Measurements from ENCODE around the gene HIVEP3. TPM values are rescaled to one million over a fixed set of nuclear protein-coding genes. Genes with fewer than 3 reads are reported as not detected.

The HIVEP3 gene
- total and polyA plus RNA-seq, 4 donors = 3.0 to 9.4 (median 7.8) TPM

DNA sequence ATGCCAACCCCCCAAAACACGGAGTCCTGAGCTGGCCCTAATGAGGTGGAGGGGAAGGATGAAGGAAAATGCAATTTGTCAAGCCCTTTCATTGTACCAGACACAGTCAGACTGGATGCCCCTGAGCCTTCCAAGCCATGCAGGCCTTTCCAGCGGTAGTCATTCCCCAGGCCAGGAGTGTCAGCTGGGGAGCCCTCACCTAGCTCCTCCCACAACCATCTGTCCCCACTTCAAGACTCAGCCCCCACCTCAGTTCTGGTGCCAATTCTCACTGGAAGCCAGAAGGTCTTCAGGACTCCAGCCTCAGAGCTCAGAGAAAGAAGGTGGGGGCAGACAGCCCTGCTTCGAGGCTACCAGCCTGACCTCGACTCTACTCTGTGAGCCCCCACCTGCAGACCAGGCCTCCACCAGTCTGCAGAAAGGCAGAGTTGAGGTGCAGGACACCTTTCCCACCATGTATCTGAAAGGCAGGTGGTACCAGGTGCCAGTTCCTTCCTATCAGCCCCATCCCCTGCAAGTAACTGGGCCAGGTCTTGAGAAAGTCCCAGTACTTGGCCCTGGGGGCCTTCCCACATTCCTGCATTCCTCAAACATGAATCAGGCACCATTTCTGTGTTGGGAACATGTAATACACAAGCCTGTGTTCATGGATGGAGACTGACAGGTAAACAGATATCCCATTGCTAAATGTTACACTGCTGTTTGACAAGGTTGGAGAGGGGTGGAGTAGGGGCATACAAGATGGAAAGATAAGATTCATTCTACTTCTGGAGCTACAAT is 253.7 kb downstream of the HIVEP3 start:
- DNase-seq (ENCODE audit: low read depth in 4 of 6, low spot score in 6 of 6) = peak in 1 of 6 donors; percentile 54
- Histone ChIP-seq H3K9me3 (ENCODE audit: control insufficient read depth, insufficient read depth, low read length) (no peaks in the 10 kb centered on the region), H3K36me3 (ENCODE audit: control insufficient read depth, insufficient read depth, low read length) (no peaks in the 10 kb centered on the region), H3K27me3 (ENCODE audit: control insufficient read depth, insufficient read depth, low read length) (peaks cover 11% of the 10 kb centered on the region), H3K4me1 (ENCODE audit: control insufficient read depth, insufficient read depth, low read length) (peaks cover 21% of the 10 kb centered on the region), H3K27ac (ENCODE audit: low read depth, low read length) (no peak overlapping the region), H3K4me3 (ENCODE audit: low read depth, low read length) (no peak overlapping the region)
- WGBS (ENCODE audit: insufficient coverage) = 78% methylated on average over 3 of the region's 4 CpGs

DNA sequence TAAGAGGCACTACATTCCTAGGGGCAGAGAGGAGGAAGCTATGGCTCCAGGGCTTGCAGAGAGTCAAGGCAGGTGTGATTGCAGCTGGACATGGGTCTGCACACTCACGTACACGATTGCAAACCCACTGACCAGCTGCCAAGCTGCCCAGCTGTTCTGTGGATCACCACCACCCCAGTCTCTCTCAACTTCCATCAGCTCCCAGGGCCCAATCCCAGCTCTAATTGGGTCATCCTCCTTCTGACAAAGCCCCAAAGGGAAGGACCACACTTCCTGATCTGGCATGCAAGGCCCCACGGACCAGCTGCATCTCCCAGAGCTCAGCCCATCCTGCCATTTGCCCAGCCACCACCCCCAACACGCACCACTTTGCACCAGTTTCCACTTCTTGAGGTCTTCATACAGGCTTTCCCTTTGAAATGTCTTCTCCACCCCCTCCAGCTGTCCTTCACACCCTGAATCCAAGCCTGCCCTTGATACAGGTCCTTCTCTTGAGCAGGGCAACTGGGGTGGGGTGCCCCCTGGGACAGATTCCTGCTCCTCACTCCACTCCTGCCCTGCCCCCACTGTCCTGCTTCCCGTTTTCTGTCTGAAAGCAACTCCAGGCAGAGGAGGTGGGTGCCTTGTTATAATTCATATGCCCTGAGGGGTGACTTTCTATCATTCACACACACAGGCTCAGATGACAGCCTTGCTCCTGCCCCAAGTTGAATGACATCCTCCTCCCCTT is 254.9 kb downstream of the HIVEP3 start:
- H3K36me3 ChIP-seq (ENCODE audit: control insufficient read depth, insufficient read depth, low read length) = no peaks in the 10 kb centered on the region
- no peak for DNase-seq (ENCODE audit: low read depth in 4 of 6, low spot score in 6 of 6)
- H3K9me3 ChIP-seq (ENCODE audit: control insufficient read depth, insufficient read depth, low read length) = no peaks in the 10 kb centered on the region
- WGBS (ENCODE audit: insufficient coverage) = 79% methylated on average over 4 of the region's 5 CpGs
- H3K27me3 ChIP-seq (ENCODE audit: control insufficient read depth, insufficient read depth, low read length) = peaks cover 22% of the 10 kb centered on the region
- no peak overlapping the region for H3K4me3 ChIP-seq (ENCODE audit: low read depth, low read length)
- no peak overlapping the region for H3K27ac ChIP-seq (ENCODE audit: low read depth, low read length)
- peaks cover 21% of the 10 kb centered on the region for H3K4me1 ChIP-seq (ENCODE audit: control insufficient read depth, insufficient read depth, low read length)

GRCh38 chr1:41662765-41663437 is 255.8 kb downstream of the HIVEP3 start:
- DNase-seq (ENCODE audit: low read depth in 4 of 6, low spot score in 6 of 6) = no peak
- no peak overlapping the region for H3K27ac ChIP-seq (ENCODE audit: low read depth, low read length)
- H3K4me3 ChIP-seq (ENCODE audit: low read depth, low read length) = no peak overlapping the region
- H3K9me3 ChIP-seq (ENCODE audit: control insufficient read depth, insufficient read depth, low read length) = no peaks in the 10 kb centered on the region
- WGBS (ENCODE audit: insufficient coverage) = 12% methylated on average over 27 of the region's 27 CpGs
- peaks cover 19% of the 10 kb centered on the region for H3K4me1 ChIP-seq (ENCODE audit: control insufficient read depth, insufficient read depth, low read length)
- no peaks in the 10 kb centered on the region for H3K36me3 ChIP-seq (ENCODE audit: control insufficient read depth, insufficient read depth, low read length)
- H3K27me3 ChIP-seq (ENCODE audit: control insufficient read depth, insufficient read depth, low read length) = peaks cover 24% of the 10 kb centered on the region

- Histone ChIP-seq H3K4me3 (ENCODE audit: low read depth, low read length) (peak overlapping the region; percentile 49), H3K36me3 (ENCODE audit: control insufficient read depth, insufficient read depth, low read length) (no peaks in the 10 kb centered on the region), H3K9me3 (ENCODE audit: control insufficient read depth, insufficient read depth, low read length) (no peaks in the 10 kb centered on the region), H3K27me3 (ENCODE audit: control insufficient read depth, insufficient read depth, low read length) (peaks cover 24% of the 10 kb centered on the region), H3K4me1 (ENCODE audit: control insufficient read depth, insufficient read depth, low read length) (peaks cover 18% of the 10 kb centered on the region), H3K27ac (ENCODE audit: low read depth, low read length) (no peak overlapping the region)
- under 1% methylated on average over 105 of the region's 105 CpGs for WGBS (ENCODE audit: insufficient coverage)
- DNase-seq (ENCODE audit: low read depth in 4 of 6, low spot score in 6 of 6) = peak in 4 of 6 donors; percentile 31 to 81 (median 46)
These were observed 256.5 kb downstream of the HIVEP3 start for GRCh38 chr1:41662061-41662764.

GRCh38 chr1:41661428-41662060 is 257.2 kb downstream of the HIVEP3 start:
- Histone ChIP-seq H3K36me3 (ENCODE audit: control insufficient read depth, insufficient read depth, low read length) (no peaks in the 10 kb centered on the region), H3K4me1 (ENCODE audit: control insufficient read depth, insufficient read depth, low read length) (peaks cover 18% of the 10 kb centered on the region), H3K4me3 (ENCODE audit: low read depth, low read length) (peak overlapping the region; percentile 49), H3K27me3 (ENCODE audit: control insufficient read depth, insufficient read depth, low read length) (peaks cover 24% of the 10 kb centered on the region), H3K27ac (ENCODE audit: low read depth, low read length) (no peak overlapping the region), H3K9me3 (ENCODE audit: control insufficient read depth, insufficient read depth, low read length) (no peaks in the 10 kb centered on the region)
- DNase-seq (ENCODE audit: low read depth in 4 of 6, low spot score in 6 of 6) = peak in 2 of 6 donors; percentile 48 to 57
- 1% methylated on average over 44 of the region's 44 CpGs for WGBS (ENCODE audit: insufficient coverage)

- Histone ChIP-seq H3K4me1 (ENCODE audit: control insufficient read depth, insufficient read depth, low read length) (peaks cover 23% of the 10 kb centered on the region), H3K27ac (ENCODE audit: low read depth, low read length) (no peak overlapping the region), H3K4me3 (ENCODE audit: low read depth, low read length) (no peak overlapping the region), H3K27me3 (ENCODE audit: control insufficient read depth, insufficient read depth, low read length) (peaks cover 24% of the 10 kb centered on the region), H3K36me3 (ENCODE audit: control insufficient read depth, insufficient read depth, low read length) (no peaks in the 10 kb centered on the region), H3K9me3 (ENCODE audit: control insufficient read depth, insufficient read depth, low read length) (no peaks in the 10 kb centered on the region)
- 77% methylated on average over 3 of the region's 5 CpGs for WGBS (ENCODE audit: insufficient coverage)
- no peak for DNase-seq (ENCODE audit: low read depth in 4 of 6, low spot score in 6 of 6)
These were observed 257.9 kb downstream of the HIVEP3 start for GRCh38 chr1:41660570-41661427.

- Histone ChIP-seq H3K36me3 (ENCODE audit: control insufficient read depth, insufficient read depth, low read length) (no peaks in the 10 kb centered on the region), H3K4me1 (ENCODE audit: control insufficient read depth, insufficient read depth, low read length) (peaks cover 31% of the 10 kb centered on the region), H3K27ac (ENCODE audit: low read depth, low read length) (no peak overlapping the region), H3K27me3 (ENCODE audit: control insufficient read depth, insufficient read depth, low read length) (peaks cover 24% of the 10 kb centered on the region), H3K9me3 (ENCODE audit: control insufficient read depth, insufficient read depth, low read length) (no peaks in the 10 kb centered on the region), H3K4me3 (ENCODE audit: low read depth, low read length) (no peak overlapping the region)
- DNase-seq (ENCODE audit: low read depth in 4 of 6, low spot score in 6 of 6) = no peak
- 99% methylated on average over 5 of the region's 5 CpGs for WGBS (ENCODE audit: insufficient coverage)
These were observed 258.8 kb downstream of the HIVEP3 start for GRCh38 chr1:41659903-41660302.

DNA sequence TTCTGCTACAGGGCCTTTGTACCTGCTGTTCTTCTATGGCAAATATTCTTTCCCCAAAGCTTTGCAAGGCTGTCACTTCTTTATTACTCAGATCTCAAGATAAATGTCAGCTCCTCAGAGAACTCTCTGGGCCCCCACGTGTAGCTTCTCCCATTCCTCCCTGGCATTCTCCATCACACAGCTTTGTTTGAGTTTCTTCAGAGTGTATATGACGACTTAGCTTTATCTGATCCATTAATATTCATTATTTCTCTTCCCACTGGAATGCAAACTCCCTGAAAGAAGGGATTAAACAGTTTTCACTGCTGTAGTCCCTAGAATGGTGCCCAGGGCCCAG is 259.6 kb downstream of the HIVEP3 start:
- Histone ChIP-seq H3K9me3 (ENCODE audit: control insufficient read depth, insufficient read depth, low read length) (no peaks in the 10 kb centered on the region), H3K27me3 (ENCODE audit: control insufficient read depth, insufficient read depth, low read length) (peaks cover 24% of the 10 kb centered on the region), H3K27ac (ENCODE audit: low read depth, low read length) (no peak overlapping the region), H3K36me3 (ENCODE audit: control insufficient read depth, insufficient read depth, low read length) (no peaks in the 10 kb centered on the region), H3K4me1 (ENCODE audit: control insufficient read depth, insufficient read depth, low read length) (peaks cover 32% of the 10 kb centered on the region), H3K4me3 (ENCODE audit: low read depth, low read length) (no peak overlapping the region)
- DNase-seq (ENCODE audit: low read depth in 4 of 6, low spot score in 6 of 6) = no peak
- 60% methylated on average over 2 of the region's 2 CpGs for WGBS (ENCODE audit: insufficient coverage)
